Panc1 (cell line): Measurements from ENCODE around the gene LETM1.
A peak's percentile ranks its signal among the peaks of the same experiment; 100 is the strongest.

Source experiments
- POLR2AphosphoS5 ChIP-seq: IDR thresholded peaks from 2 replicates; pipeline ENCODE4 v1.6.1; 2012; ENCODE audit warnings: mild to moderate bottlenecking, low read depth, low read length, moderate library complexity
- TF ChIP-seq, protein P1 (sequence below): fragments of 450-650 bp; IDR thresholded peaks from 2 replicates; pipeline ENCODE4 v1.5.1; 2017; ENCODE audit warnings: mild to moderate bottlenecking
- TF ChIP-seq, protein P2 (sequence below), 2 experiments: IDR thresholded peaks; 2 replicates each; pipeline ENCODE4 v1.6.1; 2011 to 2012; ENCODE audit warnings: low read depth in 2 of 2, control low read depth in 1 of 2, low read length in 1 of 2, mild to moderate bottlenecking in 1 of 2, moderate library complexity in 1 of 2; ENCODE audit not compliant: insufficient read depth in 1 of 2

DNA sequence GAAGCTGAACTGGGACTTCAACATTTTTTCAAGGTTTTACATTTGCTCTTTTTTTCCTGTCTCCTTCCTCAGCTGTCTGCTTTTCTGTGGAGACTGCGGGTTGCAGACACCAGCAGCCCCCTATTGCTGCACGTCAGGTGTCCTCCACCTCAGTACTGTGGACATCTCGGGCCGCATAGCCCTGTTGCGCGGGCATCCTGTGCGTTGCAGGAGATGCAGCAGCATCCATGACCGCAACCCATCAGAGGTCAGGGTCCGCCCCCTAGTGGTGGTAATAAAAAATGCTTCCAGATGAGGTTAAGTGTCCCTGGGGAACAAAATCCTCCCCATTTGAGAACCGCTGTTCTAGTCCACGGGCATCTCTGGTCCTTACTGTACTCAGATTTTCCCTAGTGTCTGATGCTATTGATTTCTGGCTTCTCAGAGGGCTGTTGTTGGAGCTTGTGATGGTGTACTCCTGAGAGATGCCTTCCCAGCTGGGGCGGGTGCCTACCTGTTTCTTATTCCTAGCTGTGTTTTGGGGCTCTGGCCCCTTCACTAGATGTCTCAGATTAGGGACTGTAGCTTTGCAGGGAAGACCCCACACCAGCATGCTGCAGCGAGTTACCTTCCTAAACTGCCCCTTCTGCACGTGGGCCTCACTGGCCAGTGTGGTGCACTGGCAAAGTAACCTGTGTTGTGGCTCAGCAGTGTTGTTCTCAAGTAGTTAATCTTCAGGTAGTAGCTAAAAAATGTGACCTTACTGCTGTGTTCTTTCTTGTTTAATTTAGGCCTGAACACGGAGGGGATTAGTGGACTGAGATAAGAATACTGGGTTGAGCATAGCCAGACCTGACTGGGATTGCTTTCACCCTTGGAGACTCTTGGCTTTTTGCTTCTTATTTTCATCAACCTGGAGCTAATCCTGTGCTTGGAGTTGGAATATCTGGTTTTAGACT lies 43.5 kb upstream of the LETM1 start:
- TF ChIP-seq, protein P1, sequence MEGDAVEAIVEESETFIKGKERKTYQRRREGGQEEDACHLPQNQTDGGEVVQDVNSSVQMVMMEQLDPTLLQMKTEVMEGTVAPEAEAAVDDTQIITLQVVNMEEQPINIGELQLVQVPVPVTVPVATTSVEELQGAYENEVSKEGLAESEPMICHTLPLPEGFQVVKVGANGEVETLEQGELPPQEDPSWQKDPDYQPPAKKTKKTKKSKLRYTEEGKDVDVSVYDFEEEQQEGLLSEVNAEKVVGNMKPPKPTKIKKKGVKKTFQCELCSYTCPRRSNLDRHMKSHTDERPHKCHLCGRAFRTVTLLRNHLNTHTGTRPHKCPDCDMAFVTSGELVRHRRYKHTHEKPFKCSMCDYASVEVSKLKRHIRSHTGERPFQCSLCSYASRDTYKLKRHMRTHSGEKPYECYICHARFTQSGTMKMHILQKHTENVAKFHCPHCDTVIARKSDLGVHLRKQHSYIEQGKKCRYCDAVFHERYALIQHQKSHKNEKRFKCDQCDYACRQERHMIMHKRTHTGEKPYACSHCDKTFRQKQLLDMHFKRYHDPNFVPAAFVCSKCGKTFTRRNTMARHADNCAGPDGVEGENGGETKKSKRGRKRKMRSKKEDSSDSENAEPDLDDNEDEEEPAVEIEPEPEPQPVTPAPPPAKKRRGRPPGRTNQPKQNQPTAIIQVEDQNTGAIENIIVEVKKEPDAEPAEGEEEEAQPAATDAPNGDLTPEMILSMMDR: peak; percentile 85
- TF ChIP-seq, protein P2, sequence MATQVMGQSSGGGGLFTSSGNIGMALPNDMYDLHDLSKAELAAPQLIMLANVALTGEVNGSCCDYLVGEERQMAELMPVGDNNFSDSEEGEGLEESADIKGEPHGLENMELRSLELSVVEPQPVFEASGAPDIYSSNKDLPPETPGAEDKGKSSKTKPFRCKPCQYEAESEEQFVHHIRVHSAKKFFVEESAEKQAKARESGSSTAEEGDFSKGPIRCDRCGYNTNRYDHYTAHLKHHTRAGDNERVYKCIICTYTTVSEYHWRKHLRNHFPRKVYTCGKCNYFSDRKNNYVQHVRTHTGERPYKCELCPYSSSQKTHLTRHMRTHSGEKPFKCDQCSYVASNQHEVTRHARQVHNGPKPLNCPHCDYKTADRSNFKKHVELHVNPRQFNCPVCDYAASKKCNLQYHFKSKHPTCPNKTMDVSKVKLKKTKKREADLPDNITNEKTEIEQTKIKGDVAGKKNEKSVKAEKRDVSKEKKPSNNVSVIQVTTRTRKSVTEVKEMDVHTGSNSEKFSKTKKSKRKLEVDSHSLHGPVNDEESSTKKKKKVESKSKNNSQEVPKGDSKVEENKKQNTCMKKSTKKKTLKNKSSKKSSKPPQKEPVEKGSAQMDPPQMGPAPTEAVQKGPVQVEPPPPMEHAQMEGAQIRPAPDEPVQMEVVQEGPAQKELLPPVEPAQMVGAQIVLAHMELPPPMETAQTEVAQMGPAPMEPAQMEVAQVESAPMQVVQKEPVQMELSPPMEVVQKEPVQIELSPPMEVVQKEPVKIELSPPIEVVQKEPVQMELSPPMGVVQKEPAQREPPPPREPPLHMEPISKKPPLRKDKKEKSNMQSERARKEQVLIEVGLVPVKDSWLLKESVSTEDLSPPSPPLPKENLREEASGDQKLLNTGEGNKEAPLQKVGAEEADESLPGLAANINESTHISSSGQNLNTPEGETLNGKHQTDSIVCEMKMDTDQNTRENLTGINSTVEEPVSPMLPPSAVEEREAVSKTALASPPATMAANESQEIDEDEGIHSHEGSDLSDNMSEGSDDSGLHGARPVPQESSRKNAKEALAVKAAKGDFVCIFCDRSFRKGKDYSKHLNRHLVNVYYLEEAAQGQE (IDR thresholded peaks at IDR 0.05; ENCODE audit: insufficient read depth in 1 of 2, low read depth in 2 of 2, low read length in 1 of 2): no peak
- no peak for TF ChIP-seq POLR2AphosphoS5
